Left hindlimb (tissue), 1 donor: ENCODE data around the gene GAGE12F.
"Not testable (repeated sequence)": the region's sequence is repeated elsewhere in the genome, so short reads cannot be mapped to it uniquely, and the experiment has no call there.

Source experiments
- DNase-seq: peaks from one replicate; pipeline ENCODE4 v3.0.0-alpha.2; 2018

The GAGE12F gene

GRCh38 chrX:49560542-49560941, at the start of gene GAGE12F:
Gene GAGE12F (plus strand): TSS chrX:49560842. CDS start chrX:49561997, 1,155 bp downstream.
- not testable (repeated sequence) for DNase-seq

DNA sequence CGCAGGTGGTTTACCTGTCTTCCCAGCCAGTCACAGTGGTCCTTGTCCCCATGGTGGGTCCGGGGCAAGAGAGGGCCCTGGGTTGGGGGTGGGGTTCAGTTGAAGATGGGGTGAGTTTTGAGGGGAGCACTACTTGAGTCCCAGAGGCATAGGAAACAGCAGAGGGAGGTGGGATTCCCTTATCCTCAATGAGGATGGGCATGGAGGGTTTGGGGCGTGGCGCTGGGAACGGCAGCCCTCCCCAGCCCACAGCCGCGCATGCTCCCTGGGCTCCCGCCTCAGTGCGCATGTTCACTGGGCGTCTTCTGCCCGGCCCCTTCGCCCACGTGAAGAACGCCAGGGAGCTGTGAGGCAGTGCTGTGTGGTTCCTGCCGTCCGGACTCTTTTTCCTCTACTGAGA, 28.8 kb upstream of the GAGE12F start, which contains the start of gene GAGE12C:
Gene GAGE12C, plus strand, starts transcription at position 301 of the 400 bp plus-strand sequence. CDS start 1,155 bp downstream, outside the sequence.
- DNase-seq: not testable (repeated sequence)

DNA sequence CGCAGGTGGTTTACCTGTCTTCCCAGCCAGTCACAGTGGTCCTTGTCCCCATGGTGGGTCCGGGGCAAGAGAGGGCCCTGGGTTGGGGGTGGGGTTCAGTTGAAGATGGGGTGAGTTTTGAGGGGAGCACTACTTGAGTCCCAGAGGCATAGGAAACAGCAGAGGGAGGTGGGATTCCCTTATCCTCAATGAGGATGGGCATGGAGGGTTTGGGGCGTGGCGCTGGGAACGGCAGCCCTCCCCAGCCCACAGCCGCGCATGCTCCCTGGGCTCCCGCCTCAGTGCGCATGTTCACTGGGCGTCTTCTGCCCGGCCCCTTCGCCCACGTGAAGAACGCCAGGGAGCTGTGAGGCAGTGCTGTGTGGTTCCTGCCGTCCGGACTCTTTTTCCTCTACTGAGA, 19.2 kb upstream of the GAGE12F start, which contains the start of gene GAGE12D:
Gene GAGE12D, plus strand, starts transcription at position 301 of the 400 bp plus-strand sequence. CDS start 1,155 bp downstream, outside the sequence.
- not testable (repeated sequence) for DNase-seq

DNA sequence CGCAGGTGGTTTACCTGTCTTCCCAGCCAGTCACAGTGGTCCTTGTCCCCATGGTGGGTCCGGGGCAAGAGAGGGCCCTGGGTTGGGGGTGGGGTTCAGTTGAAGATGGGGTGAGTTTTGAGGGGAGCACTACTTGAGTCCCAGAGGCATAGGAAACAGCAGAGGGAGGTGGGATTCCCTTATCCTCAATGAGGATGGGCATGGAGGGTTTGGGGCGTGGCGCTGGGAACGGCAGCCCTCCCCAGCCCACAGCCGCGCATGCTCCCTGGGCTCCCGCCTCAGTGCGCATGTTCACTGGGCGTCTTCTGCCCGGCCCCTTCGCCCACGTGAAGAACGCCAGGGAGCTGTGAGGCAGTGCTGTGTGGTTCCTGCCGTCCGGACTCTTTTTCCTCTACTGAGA, 9.7 kb upstream of the GAGE12F start, which contains the start of gene GAGE12E:
Gene GAGE12E, plus strand, starts transcription at position 301 of the 400 bp plus-strand sequence. CDS start 1,155 bp downstream, outside the sequence.
- DNase-seq: not testable (repeated sequence)

DNA sequence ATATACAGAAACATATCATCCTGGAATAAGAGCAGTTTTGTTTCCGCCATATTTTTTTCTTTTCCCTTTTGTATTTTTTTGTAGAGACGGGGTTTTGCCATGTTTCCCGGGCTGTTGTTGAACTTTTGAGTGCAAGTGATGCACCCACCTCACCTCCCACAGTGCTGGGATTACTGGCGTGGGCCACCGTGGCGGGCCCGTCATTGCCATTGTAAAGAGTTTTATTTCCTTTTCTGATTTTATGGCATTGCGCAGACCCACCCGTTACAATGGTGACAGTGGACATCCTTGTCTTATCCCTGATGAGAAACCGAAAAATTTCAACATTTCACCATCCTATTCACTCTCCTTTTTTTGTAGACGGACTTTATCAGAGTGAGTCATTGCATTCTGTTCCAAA, 8.1 kb downstream of the GAGE12F start:
- not testable (repeated sequence) for DNase-seq

DNA sequence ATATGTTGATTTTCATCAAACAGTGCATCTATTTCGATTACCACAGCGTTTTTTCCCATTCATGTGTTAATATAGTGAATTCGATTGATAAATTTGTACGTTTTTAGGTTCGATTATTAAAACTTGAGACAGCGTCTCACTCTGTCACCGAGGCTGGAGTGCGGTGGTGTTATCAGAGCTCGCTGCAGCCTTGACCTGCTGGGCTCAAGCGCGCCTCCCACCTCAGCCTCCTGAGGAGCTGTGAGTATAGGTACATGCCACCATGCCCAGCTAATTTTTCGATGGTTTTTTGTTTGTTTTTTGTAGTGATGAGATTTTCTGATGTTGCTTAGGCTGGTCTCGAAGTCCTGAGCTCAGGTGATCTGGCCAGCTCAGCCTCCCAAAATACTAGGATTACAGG, 8.5 kb downstream of the GAGE12F start:
- not testable (repeated sequence) for DNase-seq

GRCh38 chrX:49570100-49570499, 9.5 kb downstream of the GAGE12F start, which contains the start of gene GAGE12G:
Gene GAGE12G (plus strand): TSS chrX:49570400. CDS start chrX:49571555, 1,155 bp downstream.
- DNase-seq: not testable (repeated sequence)

DNA sequence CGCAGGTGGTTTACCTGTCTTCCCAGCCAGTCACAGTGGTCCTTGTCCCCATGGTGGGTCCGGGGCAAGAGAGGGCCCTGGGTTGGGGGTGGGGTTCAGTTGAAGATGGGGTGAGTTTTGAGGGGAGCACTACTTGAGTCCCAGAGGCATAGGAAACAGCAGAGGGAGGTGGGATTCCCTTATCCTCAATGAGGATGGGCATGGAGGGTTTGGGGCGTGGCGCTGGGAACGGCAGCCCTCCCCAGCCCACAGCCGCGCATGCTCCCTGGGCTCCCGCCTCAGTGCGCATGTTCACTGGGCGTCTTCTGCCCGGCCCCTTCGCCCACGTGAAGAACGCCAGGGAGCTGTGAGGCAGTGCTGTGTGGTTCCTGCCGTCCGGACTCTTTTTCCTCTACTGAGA, 19.0 kb downstream of the GAGE12F start, which contains the start of gene GAGE12H:
Gene GAGE12H, plus strand, starts transcription at position 301 of the 400 bp plus-strand sequence. CDS start 1,155 bp downstream, outside the sequence.
- DNase-seq: not testable (repeated sequence)

GRCh38 chrX:49589196-49589595, 28.6 kb downstream of the GAGE12F start, which contains the start of gene GAGE2A:
Gene GAGE2A (plus strand): TSS chrX:49589496. CDS start chrX:49590651, 1,155 bp downstream.
- DNase-seq: not testable (repeated sequence)

- DNase-seq: not testable (repeated sequence)
Observed at GRCh38 chrX:49589769-49590478, 29.3 kb downstream of the GAGE12F start.

DNA sequence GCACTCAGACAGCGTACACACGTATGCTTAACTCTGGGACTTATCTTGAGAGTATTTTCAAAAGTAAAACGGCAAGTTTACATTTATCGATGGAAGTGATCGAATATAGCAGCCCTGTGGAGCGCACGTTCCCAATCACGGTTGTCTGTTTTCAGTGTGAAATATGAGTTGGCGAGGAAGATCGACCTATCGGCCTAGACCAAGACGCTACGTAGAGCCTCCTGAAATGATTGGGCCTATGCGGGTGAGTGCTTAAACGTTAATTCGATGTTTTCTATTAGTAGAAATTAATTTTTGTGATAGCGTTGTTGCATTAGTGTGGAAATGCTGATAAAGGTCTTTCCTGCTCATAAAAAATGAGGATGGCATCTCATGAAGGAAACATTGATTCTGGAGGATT, 29.8 kb downstream of the GAGE12F start:
- DNase-seq: not testable (repeated sequence)

DNA sequence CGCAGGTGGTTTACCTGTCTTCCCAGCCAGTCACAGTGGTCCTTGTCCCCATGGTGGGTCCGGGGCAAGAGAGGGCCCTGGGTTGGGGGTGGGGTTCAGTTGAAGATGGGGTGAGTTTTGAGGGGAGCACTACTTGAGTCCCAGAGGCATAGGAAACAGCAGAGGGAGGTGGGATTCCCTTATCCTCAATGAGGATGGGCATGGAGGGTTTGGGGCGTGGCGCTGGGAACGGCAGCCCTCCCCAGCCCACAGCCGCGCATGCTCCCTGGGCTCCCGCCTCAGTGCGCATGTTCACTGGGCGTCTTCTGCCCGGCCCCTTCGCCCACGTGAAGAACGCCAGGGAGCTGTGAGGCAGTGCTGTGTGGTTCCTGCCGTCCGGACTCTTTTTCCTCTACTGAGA, 38.1 kb downstream of the GAGE12F start, which contains the start of gene GAGE1:
Gene GAGE1, plus strand, starts transcription at position 301 of the 400 bp plus-strand sequence. CDS start 1,155 bp downstream, outside the sequence.
- not testable (repeated sequence) for DNase-seq

DNA sequence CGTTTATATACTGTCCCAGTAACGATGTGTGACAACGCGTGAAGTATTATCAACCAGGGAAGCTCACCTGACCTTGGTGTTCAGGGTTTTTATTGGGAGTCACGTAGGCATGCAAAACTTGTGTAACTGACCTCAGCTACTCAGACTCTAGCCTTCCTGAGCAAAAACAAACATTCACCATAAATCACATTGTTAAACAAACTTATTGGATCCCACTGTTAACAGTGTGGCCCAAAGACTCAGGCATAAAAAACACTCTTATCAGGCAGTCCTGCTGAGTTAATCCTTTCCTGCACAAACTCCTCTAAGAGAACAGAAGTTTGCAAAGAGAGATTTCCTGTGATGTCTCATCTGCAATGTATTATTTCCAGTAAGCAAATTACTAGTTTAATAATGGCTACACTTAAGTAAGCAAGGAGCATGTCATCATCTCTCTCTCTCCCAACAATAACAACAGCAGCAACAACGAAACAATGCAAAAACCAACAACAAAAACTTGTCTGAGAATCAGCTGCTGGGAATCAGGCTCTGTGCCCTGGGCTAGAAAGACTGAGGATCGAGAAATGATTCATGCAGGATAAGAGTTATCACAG, 50.2 kb downstream of the GAGE12F start:
- no peak for DNase-seq
